Endothelial cell of hepatic sinusoid (primary cell): ENCODE results near the gene TESK2.
"Not testable (repeated sequence)": the region's sequence is repeated elsewhere in the genome, so short reads cannot be mapped to it uniquely, and the experiment has no call there.

Experiments
- in situ Hi-C: cut with HindIII; loops from 2 replicates; pipeline ENCODE4 v1.10.0; 2017; ENCODE audit warnings: low sequenced_read_pairs

TESK2 gene

GRCh38 chr1:45423906-45424678 is 66.9 kb downstream of the TESK2 start:
- in situ Hi-C loops = no loop called here

DNA sequence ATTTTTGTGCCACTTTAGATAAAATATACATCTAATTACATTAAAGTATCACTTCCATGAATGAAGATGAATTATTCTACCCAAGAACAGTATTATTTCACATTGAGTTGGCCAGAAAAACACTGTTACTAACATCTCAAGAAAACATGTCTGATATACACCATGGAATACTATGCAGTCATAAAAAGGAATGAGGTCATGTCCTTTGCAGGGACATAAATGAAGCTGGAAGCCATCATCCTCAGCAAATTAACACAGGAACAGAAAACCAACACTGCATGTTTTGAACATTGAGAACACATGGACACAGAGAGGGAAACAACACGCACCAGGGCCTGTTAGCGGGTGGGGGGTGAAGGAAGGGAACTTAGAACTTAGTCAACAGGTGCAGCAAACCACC is 69.0 kb downstream of the TESK2 start:
- in situ Hi-C loops = no loop called here

GRCh38 chr1:45414746-45415145 is 76.2 kb downstream of the TESK2 start:
- in situ Hi-C loops = no loop called here

DNA sequence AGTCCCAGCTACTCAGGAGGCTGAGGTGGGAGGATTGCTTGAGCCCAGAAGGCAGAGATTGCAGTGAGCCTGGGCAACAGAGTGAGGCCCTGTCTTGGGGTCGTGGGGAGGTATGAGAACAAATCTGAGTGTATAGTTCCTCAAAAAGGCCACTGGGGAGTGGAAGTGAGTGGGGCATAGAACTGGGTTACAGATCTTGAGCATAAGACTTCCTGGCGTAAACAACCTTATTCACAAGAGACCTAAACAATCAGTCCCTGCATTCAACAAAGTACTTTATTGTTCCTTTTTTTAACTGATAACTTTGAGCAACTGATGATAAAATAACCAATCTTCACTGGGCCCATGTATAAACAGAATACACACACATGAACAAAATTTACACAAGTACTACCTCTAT is 78.1 kb downstream of the TESK2 start:
- in situ Hi-C loops = no loop called here

- in situ Hi-C loops = no loop called here
Measured at GRCh38 chr1:45411510-45411899, 79.5 kb downstream of the TESK2 start.

GRCh38 chr1:45410850-45411509 is 80.0 kb downstream of the TESK2 start:
- in situ Hi-C loops = no loop called here

DNA sequence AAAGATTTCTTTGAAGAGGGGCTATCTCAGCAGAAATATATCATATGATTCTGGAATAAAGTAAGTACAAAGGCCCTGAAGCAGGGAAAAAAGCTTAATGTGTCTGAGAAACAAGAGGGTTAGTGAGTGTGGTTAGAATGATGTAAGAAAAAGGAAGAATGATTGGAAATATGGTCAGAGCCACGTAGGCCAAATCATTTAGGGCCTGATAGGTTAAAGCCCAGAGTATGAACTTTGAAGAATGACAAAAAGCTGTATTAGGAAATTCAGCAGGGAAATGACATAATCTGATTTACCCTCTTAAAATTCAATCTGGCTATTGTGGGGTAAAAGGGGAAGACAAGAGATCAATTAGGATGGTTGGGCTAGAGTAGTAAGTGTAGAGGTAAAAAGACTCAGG is 81.7 kb downstream of the TESK2 start:
- in situ Hi-C loops = no loop called here

DNA sequence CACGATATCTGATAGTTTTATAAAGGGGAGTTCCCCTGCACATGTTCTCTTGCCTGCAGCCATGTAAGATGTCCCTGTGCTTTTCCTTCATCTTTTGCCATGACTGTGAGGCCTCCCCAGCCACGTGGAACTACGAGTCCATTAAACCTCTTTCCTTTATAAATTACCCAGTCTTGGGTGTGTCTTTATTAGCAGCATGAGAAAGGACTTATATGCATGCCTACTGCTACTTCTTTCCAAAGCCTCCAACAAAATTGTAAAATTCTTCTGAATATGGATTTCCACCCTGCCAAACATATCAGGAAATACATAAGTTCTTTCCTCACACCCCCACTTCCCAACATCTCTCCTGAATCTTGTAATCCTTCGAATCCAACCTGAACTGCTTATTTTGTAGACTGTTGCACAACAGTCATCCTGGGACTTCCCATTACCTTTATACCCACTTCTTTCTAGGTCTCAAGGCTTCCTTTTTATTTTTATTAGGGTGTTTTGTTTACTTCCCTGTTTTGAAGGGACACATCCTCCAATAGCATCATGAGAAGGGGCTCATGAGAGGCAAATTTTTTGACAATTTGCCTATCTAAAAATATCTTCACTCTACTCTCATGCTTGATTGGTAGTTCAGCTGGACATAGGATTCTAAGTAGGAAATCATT is 83.2 kb downstream of the TESK2 start:
- in situ Hi-C loops = no loop called here

- in situ Hi-C loops = no loop called here
Measured at GRCh38 chr1:45405636-45406035, 85.3 kb downstream of the TESK2 start.

DNA sequence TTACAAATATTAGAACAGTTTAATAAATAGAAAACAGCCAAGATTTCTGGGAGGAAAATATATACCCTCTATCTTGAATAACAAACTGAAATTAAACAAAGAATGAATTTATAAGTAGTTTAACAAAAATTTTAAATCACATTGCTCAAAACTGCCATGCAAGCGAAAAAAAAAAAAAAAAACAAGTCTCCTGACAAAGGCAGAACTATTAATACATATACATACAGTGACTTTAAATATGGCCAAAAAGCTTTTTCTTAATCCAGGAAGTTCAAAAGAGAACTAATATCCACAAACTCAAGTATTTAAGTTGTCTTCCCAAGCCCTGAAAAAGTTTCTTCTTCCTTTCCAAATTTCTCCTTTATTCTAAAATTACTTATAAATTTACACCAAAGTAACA is 87.2 kb downstream of the TESK2 start:
- in situ Hi-C loops = no loop called here

GRCh38 chr1:45403298-45403697 is 87.7 kb downstream of the TESK2 start:
- in situ Hi-C loops = no loop called here

GRCh38 chr1:45401524-45401923 is 89.4 kb downstream of the TESK2 start:
- in situ Hi-C loops = no loop called here

GRCh38 chr1:45400049-45400448 is 90.9 kb downstream of the TESK2 start:
- in situ Hi-C loops = no loop called here

- in situ Hi-C loops = no loop called here
Measured at GRCh38 chr1:45397285-45397684, 93.7 kb downstream of the TESK2 start.

- in situ Hi-C loops = no loop called here
Measured at GRCh38 chr1:45395582-45395981, 95.4 kb downstream of the TESK2 start.

DNA sequence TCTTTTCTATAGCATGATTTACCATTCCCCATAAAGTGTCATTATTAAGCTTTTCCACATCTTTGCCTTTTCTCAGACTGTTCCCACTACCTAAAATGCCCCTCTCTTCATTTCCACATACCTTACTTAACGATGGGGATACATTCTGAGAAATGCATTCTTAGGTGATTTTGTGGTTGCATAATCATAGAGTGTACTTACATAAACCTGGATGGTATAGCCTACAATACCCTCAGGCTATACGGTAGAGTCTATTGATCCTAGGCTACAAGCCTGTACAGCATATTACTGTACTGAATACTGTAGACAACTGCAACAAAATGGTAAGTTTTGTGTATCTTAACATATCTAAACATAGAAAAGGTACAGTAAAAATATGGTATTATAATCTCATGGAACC is 95.9 kb downstream of the TESK2 start:
- in situ Hi-C loops = no loop called here

DNA sequence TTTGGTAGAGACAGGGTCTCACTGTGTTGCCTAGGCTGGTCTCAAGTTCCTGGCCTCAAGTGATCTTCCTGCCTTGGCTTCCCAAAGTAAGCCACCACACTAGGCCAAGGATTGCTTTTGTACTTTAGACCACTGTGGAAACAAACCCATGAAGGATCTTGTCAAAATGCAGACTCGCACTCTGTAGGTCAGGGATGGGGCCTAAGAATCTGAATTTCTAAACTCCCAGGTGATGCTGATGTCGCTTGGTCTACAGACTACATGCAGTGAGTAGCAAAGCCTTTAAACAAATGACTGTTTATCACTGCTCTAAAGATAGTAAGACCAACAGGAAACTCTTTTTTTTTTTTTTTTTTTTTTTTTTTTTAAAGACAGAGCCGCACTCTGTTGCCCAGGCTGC is 96.6 kb downstream of the TESK2 start:
- in situ Hi-C loops = no loop called here

GRCh38 chr1:45393718-45394302 is 97.2 kb downstream of the TESK2 start:
- in situ Hi-C loops = no loop called here

GRCh38 chr1:45386219-45386618 is 104.7 kb downstream of the TESK2 start:
- in situ Hi-C loops = no loop called here

DNA sequence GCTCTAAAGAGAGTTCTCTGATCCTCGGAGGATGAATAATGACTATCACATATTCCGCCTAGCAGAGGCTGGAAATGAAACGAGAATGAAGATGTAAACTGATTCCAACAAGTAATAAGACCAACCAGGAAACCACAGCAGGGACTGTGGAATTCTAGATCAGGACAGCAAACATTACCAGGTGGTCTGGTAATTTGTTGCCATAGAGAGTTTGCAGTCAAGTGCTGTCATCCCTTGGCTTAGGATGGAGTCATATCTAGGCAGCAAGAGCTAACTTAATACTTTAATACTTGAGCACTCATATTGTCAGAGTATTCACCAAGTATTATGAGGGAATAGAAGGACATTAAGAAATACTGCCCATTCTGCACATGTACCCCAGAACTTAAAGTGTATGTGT is 105.7 kb downstream of the TESK2 start:
- in situ Hi-C loops = no loop called here

DNA sequence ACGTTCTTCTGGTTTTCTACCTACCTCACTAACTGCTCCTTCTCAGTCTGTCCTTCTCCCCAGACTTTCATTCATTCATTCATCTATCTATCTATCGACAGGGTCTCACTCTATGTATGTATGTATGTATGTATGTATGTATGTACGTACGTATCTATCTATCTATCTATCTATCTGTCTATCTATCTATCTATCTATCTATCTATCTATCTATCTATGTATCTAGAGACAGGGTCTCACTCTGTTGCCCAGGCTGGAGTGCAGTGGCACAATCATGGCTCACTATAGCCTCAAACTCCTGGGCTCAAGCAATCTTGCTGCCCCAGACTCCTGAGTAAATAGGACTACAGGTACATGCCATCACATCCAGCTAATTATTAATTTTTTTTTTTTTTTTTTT is 106.8 kb downstream of the TESK2 start:
- in situ Hi-C loops = not testable (repeated sequence)

- in situ Hi-C loops = no loop called here
Measured at GRCh38 chr1:45383191-45383590, 107.8 kb downstream of the TESK2 start.
